Choroid plexus epithelial cell (primary cell): Measurements from ENCODE around the gene TLE6.

Experiments used
- DNase-seq: peaks from one replicate; pipeline ENCODE4 v3.0.0-alpha.2; 2010; ENCODE audit warnings: low read depth
- H3K4me3 ChIP-seq: 2 replicates; pipeline ENCODE4 v1.5.1; 2011; ENCODE audit warnings: low read depth, mild to moderate bottlenecking, control low read depth, low read length, moderate library complexity
- TF ChIP-seq, protein P1 (sequence below): conservative IDR thresholded peaks from 2 replicates; pipeline ENCODE4 v1.5.1; 2011; ENCODE audit warnings: low read depth, mild to moderate bottlenecking, control low read depth, inconsistent platforms, low read length, moderate library complexity

The TLE6 gene

DNA sequence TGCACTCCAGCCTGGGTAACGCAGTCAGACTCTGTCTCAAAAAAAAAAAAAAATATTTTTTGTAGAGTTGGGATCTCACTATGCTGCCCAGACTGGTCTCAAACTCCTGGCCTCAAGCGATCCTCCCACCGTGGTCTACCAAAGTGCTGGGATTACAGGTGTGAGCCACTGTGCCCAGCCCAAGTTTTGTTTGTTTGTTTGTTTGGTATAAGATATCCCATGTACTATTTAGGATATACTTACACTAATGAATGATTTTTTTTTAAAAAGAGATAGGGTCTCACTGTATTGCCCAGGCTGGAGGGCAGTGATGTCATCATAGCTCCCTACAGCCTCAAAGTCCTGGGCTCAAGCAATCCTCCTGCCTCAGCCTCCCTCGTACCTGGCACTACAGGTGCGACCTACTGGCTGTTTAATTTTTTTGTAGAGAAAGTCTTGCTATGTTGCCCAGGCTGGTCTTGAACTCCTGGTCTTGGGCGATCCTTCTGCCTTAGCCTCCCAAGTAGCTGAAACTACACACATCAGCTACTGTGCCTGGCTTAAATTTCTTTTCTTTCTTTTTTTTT lies 24.0 kb downstream of the TLE6 start:
- H3K4me3 ChIP-seq: no peak overlapping the region
- no peak for DNase-seq
- TF ChIP-seq, protein P1, sequence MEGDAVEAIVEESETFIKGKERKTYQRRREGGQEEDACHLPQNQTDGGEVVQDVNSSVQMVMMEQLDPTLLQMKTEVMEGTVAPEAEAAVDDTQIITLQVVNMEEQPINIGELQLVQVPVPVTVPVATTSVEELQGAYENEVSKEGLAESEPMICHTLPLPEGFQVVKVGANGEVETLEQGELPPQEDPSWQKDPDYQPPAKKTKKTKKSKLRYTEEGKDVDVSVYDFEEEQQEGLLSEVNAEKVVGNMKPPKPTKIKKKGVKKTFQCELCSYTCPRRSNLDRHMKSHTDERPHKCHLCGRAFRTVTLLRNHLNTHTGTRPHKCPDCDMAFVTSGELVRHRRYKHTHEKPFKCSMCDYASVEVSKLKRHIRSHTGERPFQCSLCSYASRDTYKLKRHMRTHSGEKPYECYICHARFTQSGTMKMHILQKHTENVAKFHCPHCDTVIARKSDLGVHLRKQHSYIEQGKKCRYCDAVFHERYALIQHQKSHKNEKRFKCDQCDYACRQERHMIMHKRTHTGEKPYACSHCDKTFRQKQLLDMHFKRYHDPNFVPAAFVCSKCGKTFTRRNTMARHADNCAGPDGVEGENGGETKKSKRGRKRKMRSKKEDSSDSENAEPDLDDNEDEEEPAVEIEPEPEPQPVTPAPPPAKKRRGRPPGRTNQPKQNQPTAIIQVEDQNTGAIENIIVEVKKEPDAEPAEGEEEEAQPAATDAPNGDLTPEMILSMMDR: no peak

DNA sequence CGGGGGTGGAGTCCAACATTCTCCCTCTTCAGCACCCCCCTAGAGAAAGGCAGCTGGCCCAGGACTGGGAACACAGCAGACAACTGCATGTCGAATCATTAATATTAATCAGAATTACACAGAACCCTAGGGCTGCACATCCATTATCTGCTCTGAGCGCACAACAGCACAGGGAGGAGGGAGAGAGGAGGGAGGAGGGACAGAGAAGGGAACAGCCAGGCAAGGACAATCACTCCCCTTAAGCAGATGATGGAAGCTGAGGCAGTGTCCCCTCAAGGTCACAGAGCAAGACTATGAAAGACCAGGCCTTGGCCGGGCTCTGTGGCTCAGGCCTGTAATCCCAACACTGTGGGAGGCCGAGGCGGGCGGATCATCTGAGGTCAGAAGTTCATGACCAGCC lies 25.7 kb downstream of the TLE6 start:
- no peak for DNase-seq
- no peak overlapping the region for H3K4me3 ChIP-seq
- TF ChIP-seq, protein P1: no peak

DNA sequence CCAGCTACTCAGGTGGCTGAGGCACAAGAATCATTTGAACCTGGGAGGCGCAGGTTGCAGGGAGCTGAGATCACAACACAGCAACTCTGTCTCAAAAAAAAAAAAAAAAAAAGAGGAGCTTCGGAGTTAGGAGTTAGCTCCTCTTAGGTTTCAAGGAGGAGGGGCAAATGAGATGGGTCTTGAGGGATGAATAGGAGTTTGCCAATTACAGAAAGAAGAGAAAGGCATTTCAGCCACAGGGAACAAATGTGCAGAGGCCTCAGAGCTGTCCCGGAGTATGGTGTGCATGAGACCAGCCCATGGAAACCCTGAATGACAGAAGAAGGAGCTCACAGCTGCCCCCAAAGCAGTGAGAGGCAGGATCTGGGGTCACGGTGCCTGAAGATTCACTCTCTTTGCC lies 27.2 kb downstream of the TLE6 start:
- H3K4me3 ChIP-seq: no peak overlapping the region
- DNase-seq: no peak
- TF ChIP-seq, protein P1: no peak

DNA sequence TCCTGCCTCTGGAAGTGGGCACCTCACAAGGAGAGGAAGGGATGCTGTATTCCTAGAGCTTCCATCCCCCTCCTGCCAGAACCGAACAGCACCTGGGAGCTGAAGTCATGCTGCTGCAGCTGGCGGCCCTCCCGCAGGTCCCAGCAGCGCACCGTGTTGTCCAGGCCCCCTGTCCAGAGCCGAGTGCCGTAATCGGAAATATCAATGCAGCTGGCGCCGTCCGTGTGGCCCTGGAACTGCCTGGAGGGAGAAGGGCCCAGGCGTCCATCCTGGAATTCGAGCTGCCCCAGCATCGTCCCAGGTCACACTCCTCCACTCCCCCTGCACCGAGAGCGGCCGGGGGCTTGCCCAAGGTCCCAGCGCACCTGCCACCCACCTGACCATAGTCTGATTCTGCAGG lies 28.0 kb downstream of the TLE6 start:
- TF ChIP-seq, protein P1: no peak
- H3K4me3 ChIP-seq: no peak overlapping the region
- DNase-seq: no peak

DNA sequence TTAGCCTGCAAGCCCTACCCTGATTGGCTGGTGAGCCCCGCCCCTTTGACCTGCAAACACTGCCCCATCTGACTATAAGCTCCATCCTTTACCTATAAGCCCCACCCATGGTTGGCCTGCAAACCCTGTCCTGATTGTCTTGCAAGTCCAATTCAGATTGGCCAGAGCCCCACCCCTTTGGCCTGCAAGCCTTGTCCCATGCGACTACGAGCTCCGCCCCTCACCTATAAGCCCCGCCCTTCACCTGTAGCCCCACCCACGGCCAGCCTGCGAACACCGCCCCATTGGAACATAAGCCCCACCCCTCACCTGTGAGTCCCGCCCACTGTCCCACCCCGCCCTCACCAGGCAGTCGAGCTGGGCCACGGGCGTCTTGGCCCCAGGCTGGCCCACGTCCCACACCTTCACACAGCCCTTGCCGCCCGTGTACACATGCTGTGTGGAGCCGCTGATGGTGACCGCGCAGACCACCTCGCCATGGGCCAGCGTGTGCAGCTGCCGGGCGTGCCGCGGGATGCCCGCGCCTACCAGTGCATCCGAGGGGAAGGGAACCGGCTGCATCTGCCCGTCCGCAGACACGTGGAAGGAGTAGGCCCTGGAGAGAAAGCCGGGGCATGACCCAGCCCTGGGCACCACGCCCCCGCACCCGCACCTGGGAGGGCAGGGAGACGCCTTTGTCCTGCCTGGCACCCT lies 28.9 kb downstream of the TLE6 start:
- no peak overlapping the region for H3K4me3 ChIP-seq
- DNase-seq: no peak
- TF ChIP-seq, protein P1: no peak

DNA sequence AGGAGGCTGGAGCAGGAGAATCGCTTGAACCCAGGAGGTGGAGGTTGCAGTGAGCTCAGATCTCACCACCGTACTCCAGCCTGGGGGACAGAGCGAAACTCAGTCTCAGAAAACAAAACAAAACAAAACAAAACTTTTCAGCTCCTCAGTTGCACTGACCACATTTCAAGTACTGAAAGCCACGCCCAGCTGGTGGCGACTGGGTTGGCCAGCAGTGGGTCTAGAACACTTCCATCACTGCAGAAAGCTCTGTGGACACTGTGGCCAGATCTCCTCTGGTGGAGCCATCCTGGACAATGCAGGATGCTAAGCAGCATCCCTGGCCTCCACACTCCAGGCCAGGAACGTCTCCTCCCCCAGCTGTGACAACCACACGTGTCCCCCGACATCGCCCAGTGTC lies 30.6 kb downstream of the TLE6 start:
- TF ChIP-seq, protein P1: no peak
- H3K4me3 ChIP-seq: no peak overlapping the region
- no peak for DNase-seq

DNA sequence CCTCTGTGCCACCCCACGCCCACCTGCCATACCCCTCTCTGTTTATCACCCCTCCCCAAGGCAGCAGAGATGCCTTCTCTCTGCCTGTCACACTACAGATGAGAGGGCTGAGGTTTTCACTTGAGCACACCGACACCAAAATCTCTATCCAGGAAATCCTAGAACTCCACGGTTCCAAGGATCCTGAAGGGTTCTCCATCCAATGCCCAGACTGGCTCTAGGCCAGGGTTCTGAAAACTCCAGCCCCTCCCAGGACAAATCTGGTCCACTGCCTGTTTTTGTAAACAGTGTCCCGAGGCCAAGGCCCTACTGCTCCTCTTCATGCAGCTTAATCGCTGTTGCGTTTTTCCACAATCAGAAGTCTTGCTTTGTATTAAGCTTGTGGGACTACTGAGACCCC lies 31.6 kb downstream of the TLE6 start:
- H3K4me3 ChIP-seq: no peak overlapping the region
- TF ChIP-seq, protein P1: no peak
- no peak for DNase-seq
